A673 (cell line): ENCODE measurements around the gene C20orf173. TPM values are rescaled to one million over a fixed set of nuclear protein-coding genes. Genes with fewer than 3 reads are reported as not detected.

Experiments used
- Bru-seq: library from RNA; stranded (reverse); fragments of 400-500 nt; gene quantifications from one replicate; lab custom pipeline; 2021; lab: Mats Ljungman, UMichigan
- BruChase-seq, 2 experiments: library from RNA; stranded (reverse); fragments of 400-500 nt; gene quantifications; one replicate each; lab custom pipeline; 2021; lab: Mats Ljungman, UMichigan
- BruUV-seq: library from RNA; stranded (reverse); fragments of 400-500 nt; replicated peaks from 2 replicates; lab custom pipeline; 2021; lab: Mats Ljungman, UMichigan
- CTCF ChIA-PET: fragments of 300-600 bp; sonication (Branson Sonifier 250); formaldehyde crosslinking; loops from one replicate; lab custom pipeline; 2022; ENCODE audit warnings: antibody characterized with exemption; lab: Charles Lee
- POLR2A ChIA-PET: fragments of 300-600 bp; sonication (Branson Sonifier 250); formaldehyde crosslinking; loops from one replicate; lab custom pipeline; 2022; ENCODE audit warnings: antibody characterized with exemption; ENCODE audit not compliant: low non-redundant PET; lab: Charles Lee
- DNase-seq: peaks from one replicate; pipeline ENCODE4 v3.0.0-alpha.2; 2015; ENCODE audit warnings: low spot score
- H3K27ac ChIP-seq: fragments of 200-600 bp; sonication (generic); 2 replicates; pipeline ENCODE4 v1.5.1; 2016; ENCODE audit warnings: mixed run types, low read depth, mild to moderate bottlenecking, mixed read lengths, antibody characterized with exemption, low read length; ENCODE audit not compliant: poor library complexity, severe bottlenecking
- H3K27me3 ChIP-seq: fragments of 200-600 bp; sonication (generic); replicated peaks from 2 replicates; pipeline ENCODE4 v1.6.1; 2017; ENCODE audit warnings: mixed run types, low read depth, mild to moderate bottlenecking, mixed read lengths, antibody characterized with exemption, low read length; ENCODE audit not compliant: insufficient read depth, poor library complexity
- H3K36me3 ChIP-seq: fragments of 200-600 bp; sonication (generic); 2 replicates; pipeline ENCODE4 v1.6.1; 2016; ENCODE audit warnings: mixed run types, mild to moderate bottlenecking, mixed read lengths, antibody characterized with exemption, low read length; ENCODE audit not compliant: insufficient read depth, poor library complexity, severe bottlenecking
- H3K4me1 ChIP-seq: fragments of 200-600 bp; sonication (generic); 2 replicates; pipeline ENCODE4 v1.6.1; 2017; ENCODE audit warnings: mixed run types, mild to moderate bottlenecking, mixed read lengths, antibody characterized with exemption, low read length; ENCODE audit not compliant: insufficient read depth, poor library complexity, severe bottlenecking
- H3K4me3 ChIP-seq: fragments of 200-600 bp; sonication (generic); 2 replicates; pipeline ENCODE4 v1.5.1; 2016; ENCODE audit warnings: low read depth, mixed run types, mild to moderate bottlenecking, mixed read lengths, low read length; ENCODE audit not compliant: poor library complexity, severe bottlenecking
- H3K9me3 ChIP-seq: fragments of 200-600 bp; sonication (generic); 2 replicates; pipeline ENCODE4 v1.6.1; 2016; ENCODE audit warnings: mixed run types, low read depth, mild to moderate bottlenecking, mixed read lengths, antibody characterized with exemption, low read length; ENCODE audit not compliant: poor library complexity, severe bottlenecking
- CTCF ChIP-seq: fragments of 300-800, 200-600 bp; sonication (generic); conservative IDR thresholded peaks from 2 replicates; pipeline ENCODE4 v1.5.1; 2017; ENCODE audit warnings: low read depth, mild to moderate bottlenecking, antibody characterized with exemption, low read length, moderate library complexity, mixed read lengths
- EZH2 ChIP-seq: fragments of 200-600 bp; sonication (generic); IDR thresholded peaks from 2 replicates; pipeline ENCODE4 v1.6.1; 2017; ENCODE audit warnings: borderline replicate concordance, low read depth, mild to moderate bottlenecking, mixed read lengths, antibody characterized with exemption, low read length; ENCODE audit not compliant: poor library complexity, severe bottlenecking
- intact Hi-C: fragments of 100-400 bp; cut with micrococcal nuclease; formaldehyde crosslinking; loops from one replicate; pipeline ENCODE4 v1.10.0; 2022; ENCODE audit not compliant: unreplicated experiment
- long read RNA-seq: library from polyadenylated mRNA; stranded (forward); transcript quantifications from one replicate; pipeline ENCODE4 v2.0.0, GENCODE V29; 2022
- total RNA-seq: library from RNA; stranded (reverse); gene quantifications from 2 replicates; pipeline ENCODE4 v1.2.3, GENCODE V29; 2021

Gene C20orf173
- total RNA-seq (not detected in 2 replicates), Bru-seq, nascent RNA (not detected), BruChase-seq, experiment 1, labeled RNA remaining after a 2-hour chase (not detected), BruChase-seq, experiment 2, labeled RNA remaining after a 6-hour chase (not detected)
- long read RNA-seq, result 0 reads

GRCh38 chr20:35529552-35529951 lies at the start of gene C20orf173:
Gene C20orf173 (minus strand): TSS chr20:35529652. CDS start chr20:35529373, 279 bp downstream.
- H3K27ac ChIP-seq, result no peak within 1 kb of the TSS
- no peaks in the 10 kb centered on the region for H3K9me3 ChIP-seq
- no peak within 1 kb of the TSS for H3K4me3 ChIP-seq
- no peaks in the 10 kb centered on the region for H3K27me3 ChIP-seq
- POLR2A ChIA-PET, result no interaction called here
- intact Hi-C loops, result no loop called here
- DNase-seq, result no peak
- peaks cover 4% of the 10 kb centered on the region for H3K4me1 ChIP-seq
- CTCF ChIA-PET, result no interaction called here
- no peaks in the 10 kb centered on the region for H3K36me3 ChIP-seq
- BruUV-seq, result no TSS peak
- TF ChIP-seq CTCF, result no peak

- Histone ChIP-seq H3K36me3 (no peaks in the 10 kb centered on the region), H3K27ac (no peak overlapping the region), H3K4me3 (no peak overlapping the region), H3K27me3 (no peaks in the 10 kb centered on the region), H3K4me1 (no peaks in the 10 kb centered on the region), H3K9me3 (no peaks in the 10 kb centered on the region)
- TF ChIP-seq EZH2, result no peak
- TF ChIP-seq CTCF, result no peak
- CTCF ChIA-PET, result no interaction called here
- DNase-seq, result no peak
- BruUV-seq, result no TSS peak
- intact Hi-C loops, result no loop called here
- POLR2A ChIA-PET, result no interaction called here
These were observed 49.7 kb upstream of the C20orf173 start for GRCh38 chr20:35579196-35579595.

GRCh38 chr20:35578469-35578868 lies 49.0 kb upstream of the C20orf173 start:
- H3K4me1 ChIP-seq, result no peaks in the 10 kb centered on the region
- no TSS peak for BruUV-seq
- TF ChIP-seq EZH2 (no peak), CTCF (no peak)
- ChIA-PET POLR2A (no interaction called here), CTCF (no interaction called here)
- no peak overlapping the region for H3K4me3 ChIP-seq
- intact Hi-C loops, result no loop called here
- no peak overlapping the region for H3K27ac ChIP-seq
- H3K36me3 ChIP-seq, result no peaks in the 10 kb centered on the region
- no peaks in the 10 kb centered on the region for H3K9me3 ChIP-seq
- no peaks in the 10 kb centered on the region for H3K27me3 ChIP-seq
- no peak for DNase-seq
